ENCODE measurements around the gene RMND5B.
"Not testable (repeated sequence)": the region's sequence is repeated elsewhere in the genome, so short reads cannot be mapped to it uniquely, and the experiment has no call there.

Gene RMND5B, protein sequence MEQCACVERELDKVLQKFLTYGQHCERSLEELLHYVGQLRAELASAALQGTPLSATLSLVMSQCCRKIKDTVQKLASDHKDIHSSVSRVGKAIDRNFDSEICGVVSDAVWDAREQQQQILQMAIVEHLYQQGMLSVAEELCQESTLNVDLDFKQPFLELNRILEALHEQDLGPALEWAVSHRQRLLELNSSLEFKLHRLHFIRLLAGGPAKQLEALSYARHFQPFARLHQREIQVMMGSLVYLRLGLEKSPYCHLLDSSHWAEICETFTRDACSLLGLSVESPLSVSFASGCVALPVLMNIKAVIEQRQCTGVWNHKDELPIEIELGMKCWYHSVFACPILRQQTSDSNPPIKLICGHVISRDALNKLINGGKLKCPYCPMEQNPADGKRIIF

DNA sequence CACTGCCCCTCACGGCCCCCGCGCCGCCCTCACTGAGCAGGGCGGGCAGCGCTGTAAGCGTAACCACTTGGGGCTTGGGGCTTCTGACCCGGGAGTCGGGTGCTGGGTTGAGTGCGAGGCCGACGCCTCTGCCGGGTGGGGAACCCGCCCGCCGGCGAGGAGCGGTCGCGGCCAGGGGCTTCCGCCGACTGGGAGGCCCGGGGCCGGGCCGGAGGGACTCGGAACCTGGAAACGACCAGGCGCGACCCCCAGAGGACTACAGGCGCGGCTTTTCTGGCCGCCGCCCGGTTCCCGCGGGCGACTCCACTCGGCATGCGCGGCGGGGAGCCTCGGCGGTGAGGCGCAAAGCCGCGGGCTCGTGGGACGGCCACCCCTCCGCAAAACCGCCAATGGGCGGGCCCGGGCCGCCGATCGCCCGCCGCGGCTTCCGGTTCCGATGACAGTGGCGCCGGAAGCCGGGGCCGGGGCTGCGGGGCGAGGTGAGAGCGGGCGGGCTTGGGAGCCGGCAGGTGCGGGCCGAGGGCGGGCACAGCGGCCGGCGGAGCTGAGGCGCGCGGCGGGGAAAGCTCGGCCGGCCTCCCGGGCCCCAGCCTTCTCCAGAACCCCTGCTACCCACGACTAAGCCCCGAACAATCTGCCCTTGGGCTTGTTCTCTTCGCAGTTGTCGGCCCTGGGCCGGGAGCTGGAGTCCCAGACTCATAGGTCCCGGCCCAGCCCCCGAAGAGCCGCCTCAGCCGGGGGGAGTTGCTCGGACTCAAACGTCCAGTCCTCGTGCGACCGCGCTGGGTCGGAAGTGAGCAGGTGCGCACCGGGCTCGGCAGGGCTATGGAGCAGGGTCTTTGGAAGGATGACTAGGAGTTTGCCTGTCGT is at the start of gene RMND5B:
TSS of gene RMND5B (plus strand) at position 439 of the 870 bp plus-strand sequence. CDS start 7,106 bp downstream, outside the sequence.
- FAIRE-seq = no peak

- no peak for FAIRE-seq
Observed at GRCh38 chr5:178081571-178082243, 49.1 kb upstream of the RMND5B start.

DNA sequence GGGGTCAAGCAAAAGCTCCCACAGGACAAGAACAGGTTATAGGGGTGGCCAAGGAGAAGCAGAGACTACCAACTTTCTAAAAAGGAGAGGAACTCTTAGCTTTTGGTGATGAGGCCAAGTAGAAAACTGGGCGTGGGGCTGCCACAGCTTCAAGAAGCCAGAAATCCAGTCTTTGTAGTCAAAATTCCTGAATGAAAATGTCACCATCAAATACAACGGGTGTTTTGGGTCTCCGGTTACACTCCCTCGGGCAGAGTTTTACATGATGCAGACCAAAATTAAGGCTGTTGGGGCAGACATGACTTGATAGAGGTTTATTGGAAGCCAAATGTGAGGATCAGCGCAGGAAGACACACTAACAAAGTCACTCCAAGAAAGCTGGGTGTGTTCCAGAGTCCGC is 46.9 kb upstream of the RMND5B start:
- no peak for FAIRE-seq

- no peak for FAIRE-seq
Observed at GRCh38 chr5:178085316-178085715, 45.5 kb upstream of the RMND5B start.

GRCh38 chr5:178086266-178086665 is 44.5 kb upstream of the RMND5B start:
- FAIRE-seq = no peak

GRCh38 chr5:178087199-178087598 is 43.6 kb upstream of the RMND5B start:
- FAIRE-seq = not testable (repeated sequence)

GRCh38 chr5:178090856-178091255 is 40.0 kb upstream of the RMND5B start:
- FAIRE-seq = no peak

- FAIRE-seq = no peak
Observed at GRCh38 chr5:178093134-178093533, 37.7 kb upstream of the RMND5B start.

DNA sequence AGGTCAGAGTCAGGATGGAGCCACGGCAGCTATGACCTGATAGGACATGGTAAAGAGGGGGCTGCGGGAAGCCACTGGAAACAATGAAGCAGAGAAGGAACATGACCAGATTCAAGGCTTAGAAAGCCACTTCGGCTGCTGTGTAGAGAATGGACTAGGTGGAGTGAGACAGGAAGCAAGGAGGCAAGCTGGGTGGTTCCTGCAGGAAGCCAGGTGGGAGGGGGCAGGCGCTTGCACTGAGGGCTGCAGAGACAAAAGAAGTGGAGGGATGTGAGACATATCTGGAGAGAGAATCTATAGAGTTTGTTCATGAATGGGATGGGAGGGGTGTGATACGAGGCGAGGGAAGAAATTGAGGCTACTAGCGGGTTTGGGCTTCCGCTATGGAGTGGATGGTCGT is 36.5 kb upstream of the RMND5B start:
- FAIRE-seq = no peak

DNA sequence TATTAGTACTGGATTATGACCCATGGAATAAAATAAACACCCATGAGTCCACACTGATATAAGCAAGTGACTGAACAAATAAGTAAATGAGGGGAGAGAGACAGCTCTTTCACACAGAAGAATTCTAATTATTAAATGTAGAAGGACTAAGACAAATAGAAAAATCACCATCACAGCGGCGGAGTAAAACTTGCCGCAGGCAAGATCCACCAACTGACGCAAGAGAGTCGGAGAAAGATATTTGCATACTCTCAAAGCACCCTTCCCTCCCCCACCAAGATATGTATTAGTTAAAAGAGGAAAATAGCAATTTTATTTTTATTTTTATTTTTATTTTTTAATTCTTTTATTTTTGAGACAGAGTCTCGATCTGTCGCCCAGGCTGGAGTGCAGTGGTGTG is 32.1 kb upstream of the RMND5B start:
- FAIRE-seq = no peak

- no peak for FAIRE-seq
Observed at GRCh38 chr5:178103612-178104011, 27.2 kb upstream of the RMND5B start.

- no peak for FAIRE-seq
Observed at GRCh38 chr5:178104492-178104891, 26.3 kb upstream of the RMND5B start.

DNA sequence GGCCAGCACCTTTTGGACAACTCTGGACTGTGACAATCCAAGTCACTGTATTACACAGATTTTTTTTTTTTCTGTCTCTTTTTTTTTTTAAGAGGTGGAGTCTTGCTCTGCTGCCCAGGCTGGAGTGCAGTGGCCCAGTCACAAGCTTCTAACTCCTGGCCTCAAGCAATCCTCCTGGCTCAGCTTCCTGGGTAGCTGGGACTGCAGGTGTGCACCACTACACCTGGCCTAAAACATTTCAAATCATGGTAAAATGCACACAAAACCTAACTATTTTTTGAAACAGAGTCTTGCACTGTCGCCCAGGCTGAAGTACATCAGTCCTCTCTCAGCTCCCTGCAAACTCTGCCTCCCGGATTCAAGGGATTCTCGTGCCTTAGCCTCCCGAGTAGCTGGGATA is 24.7 kb upstream of the RMND5B start:
- FAIRE-seq = no peak

DNA sequence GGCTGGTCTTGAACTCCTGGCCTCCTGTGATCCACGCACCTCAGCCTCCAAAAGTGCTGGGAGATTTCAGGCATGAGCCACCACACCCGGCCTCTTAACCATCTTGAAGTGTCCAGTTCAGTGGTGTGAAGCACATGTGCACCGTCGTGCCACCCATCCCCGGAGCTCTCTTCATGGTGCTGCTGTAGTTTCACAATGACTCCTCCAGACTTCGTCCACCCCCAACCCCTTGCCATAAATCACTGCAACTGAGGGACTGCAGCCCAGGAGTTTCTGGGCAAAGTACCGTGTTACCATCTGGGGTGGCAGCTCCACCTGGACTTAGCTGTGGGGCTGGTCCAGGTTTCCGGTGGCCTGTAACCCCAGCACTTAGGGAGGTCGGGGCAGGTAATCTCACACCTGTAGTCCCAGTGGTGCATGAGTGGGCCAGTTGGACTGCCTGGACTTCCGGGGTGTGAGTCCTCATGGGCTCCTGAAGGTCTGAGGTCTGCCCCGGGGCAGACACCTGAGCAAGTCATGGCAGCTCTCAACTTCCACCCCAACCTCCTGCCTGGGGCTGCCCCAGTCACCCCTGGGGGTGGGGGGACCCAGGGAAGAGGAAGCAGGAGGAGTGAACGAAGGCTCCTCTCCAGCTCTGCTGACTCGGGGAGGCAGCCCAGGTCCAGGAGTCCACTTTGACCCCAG is 24.1 kb upstream of the RMND5B start:
- no peak for FAIRE-seq

- FAIRE-seq = no peak
Observed at GRCh38 chr5:178107756-178108310, 23.0 kb upstream of the RMND5B start.

DNA sequence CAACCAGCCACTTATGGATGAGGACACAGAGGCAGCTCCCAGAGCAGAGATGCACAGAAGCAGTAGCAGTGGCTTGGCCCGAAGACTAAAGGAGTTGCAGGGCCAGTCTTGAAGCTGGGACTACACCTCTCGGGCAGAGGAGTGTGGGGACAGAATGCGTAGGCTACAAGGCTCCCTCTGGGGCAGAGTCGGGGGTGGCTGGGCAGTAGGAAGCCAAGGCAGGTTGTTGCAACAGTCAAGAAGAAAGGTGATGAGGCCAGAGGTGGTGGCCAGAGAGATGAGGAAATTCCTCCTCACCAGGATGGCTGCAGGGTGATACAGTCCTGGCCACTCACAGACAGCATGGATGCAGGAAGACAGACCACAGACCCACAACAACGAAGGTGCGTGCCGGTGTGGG is 22.4 kb upstream of the RMND5B start:
- FAIRE-seq = no peak

GRCh38 chr5:178108966-178109365 is 21.8 kb upstream of the RMND5B start:
- FAIRE-seq = no peak

DNA sequence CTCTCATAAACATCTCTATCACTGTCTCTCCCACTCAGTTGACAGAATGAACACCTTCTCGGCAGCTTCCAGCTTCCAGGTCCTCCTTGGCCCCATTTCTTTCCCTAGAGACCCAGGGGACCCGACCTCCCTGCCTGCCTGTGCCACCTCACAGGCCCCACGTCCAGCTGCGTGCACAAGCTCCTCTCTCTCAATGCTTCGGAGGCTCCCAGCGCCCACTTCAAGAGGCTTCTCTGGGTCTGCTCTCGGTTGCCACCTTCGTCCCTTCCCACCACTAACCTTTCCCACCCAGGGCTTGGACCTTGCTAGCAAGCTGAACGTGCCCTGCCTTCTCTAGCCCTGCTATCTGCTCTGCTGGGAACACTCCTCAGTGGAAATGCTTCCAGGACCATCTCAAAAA is 20.3 kb upstream of the RMND5B start:
- no peak for FAIRE-seq

DNA sequence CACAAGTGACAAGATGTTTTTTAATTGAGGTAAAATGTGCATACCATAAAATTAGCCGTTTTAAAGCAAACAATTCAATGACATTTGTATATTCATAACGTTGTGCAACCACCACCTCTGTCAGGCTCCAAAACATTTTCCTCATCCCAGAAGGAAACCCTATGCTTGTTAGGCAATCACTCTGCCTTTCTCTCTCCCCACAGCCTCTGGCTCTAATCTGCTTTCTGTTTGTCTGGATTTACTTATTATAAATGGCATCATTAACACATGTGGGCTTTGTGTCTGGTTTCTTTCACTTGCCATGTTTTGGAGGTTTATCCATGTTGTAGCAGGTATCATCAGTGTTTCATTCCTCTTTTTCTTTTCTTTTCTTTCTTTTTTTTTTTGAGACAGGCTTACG is 18.9 kb upstream of the RMND5B start:
- no peak for FAIRE-seq

GRCh38 chr5:178112545-178112944 is 18.3 kb upstream of the RMND5B start:
- no peak for FAIRE-seq

DNA sequence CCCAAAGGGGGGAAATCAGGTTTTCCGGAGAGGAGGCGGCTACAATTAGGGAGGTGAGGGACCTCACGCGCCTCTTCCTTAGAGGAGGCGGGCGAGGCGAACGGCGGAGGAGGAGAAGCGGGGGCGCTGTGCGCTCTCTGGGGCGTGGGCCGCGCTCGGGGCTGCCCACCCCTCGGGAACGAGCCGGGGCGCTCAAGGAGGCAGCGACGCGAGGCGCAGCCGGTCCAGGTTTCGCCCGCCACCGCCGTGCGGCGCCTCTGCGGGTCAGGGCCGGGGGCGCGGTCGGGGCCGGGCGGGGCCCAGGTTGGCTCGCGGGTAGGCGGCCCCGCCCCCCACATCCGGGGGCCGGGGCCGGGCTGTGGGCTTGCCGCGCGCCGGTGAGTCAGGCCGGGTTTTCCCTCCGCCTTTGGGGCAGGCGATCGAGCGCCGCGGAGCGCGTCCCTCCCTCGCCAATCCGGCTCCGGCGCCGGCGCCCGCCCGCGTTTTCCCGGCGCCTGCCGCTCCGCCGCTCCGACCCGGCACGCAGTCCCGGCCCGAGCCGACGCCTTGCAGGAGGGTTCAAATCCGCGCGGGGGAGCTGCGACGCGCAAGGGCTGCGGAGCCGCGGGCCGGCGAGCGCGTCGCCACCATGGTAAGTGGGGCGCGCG is 17.6 kb upstream of the RMND5B start, which contains the start of gene N4BP3:
TSS of gene N4BP3 (plus strand) at position 392 of the 647 bp plus-strand sequence. CDS start 6,052 bp downstream, outside the sequence.
- FAIRE-seq = no peak

Data from colon (tissue), 2 donors.